GM18511 (cell line): Measurements from ENCODE around the gene GCSAML.
"Not testable (repeated sequence)": the region's sequence is repeated elsewhere in the genome, so short reads cannot be mapped to it uniquely, and the experiment has no call there.

Experiments
- ATAC-seq: cut with Tn5 transposase; IDR thresholded peaks from one replicate; pipeline ENCODE4 v1.9.1; 2021; ENCODE audit warnings: mild to moderate bottlenecking, moderate library complexity; ENCODE audit not compliant: unreplicated experiment

Gene GCSAML

GRCh38 chr1:247548769-247549182 lies at the start of gene GCSAML:
Gene GCSAML, plus strand, starts transcription at chr1:247549134. Its CDS starts 58 bp downstream, at chr1:247549192.
- ATAC-seq, result no peak

GRCh38 chr1:247500865-247501264 lies 48.1 kb upstream of the GCSAML start:
- ATAC-seq, result no peak

- no peak for ATAC-seq
These were observed 42.1 kb upstream of the GCSAML start for GRCh38 chr1:247506831-247507230.

- no peak for ATAC-seq
These were observed 30.9 kb upstream of the GCSAML start for GRCh38 chr1:247517795-247518612.

- ATAC-seq, result no peak
These were observed 30.4 kb upstream of the GCSAML start for GRCh38 chr1:247518613-247518891.

- ATAC-seq, result not testable (repeated sequence)
These were observed 27.0 kb upstream of the GCSAML start for GRCh38 chr1:247521886-247522285.

GRCh38 chr1:247528812-247529474 lies 20.0 kb upstream of the GCSAML start:
- ATAC-seq, result no peak

- no peak for ATAC-seq
These were observed 19.1 kb upstream of the GCSAML start for GRCh38 chr1:247529771-247530355.

- no peak for ATAC-seq
These were observed 18.1 kb upstream of the GCSAML start for GRCh38 chr1:247530785-247531184.

GRCh38 chr1:247531937-247532336 lies 17.0 kb upstream of the GCSAML start:
- no peak for ATAC-seq

- no peak for ATAC-seq
These were observed 13.5 kb upstream of the GCSAML start for GRCh38 chr1:247535402-247535801.

GRCh38 chr1:247536340-247536739 lies 12.6 kb upstream of the GCSAML start, which contains the start of gene OR2C3:
Gene OR2C3, minus strand, starts transcription at chr1:247536440. Its CDS starts 3,929 bp downstream, at chr1:247532511.
- no peak for ATAC-seq

- ATAC-seq, result no peak
These were observed 10.4 kb upstream of the GCSAML start for GRCh38 chr1:247538561-247538960.

- ATAC-seq, result no peak
These were observed 9.7 kb upstream of the GCSAML start for GRCh38 chr1:247539215-247539614.

- ATAC-seq, result no peak
These were observed 8.4 kb upstream of the GCSAML start for GRCh38 chr1:247540581-247540980.

- ATAC-seq, result no peak
These were observed 6.1 kb upstream of the GCSAML start for GRCh38 chr1:247542811-247543210.

- no peak for ATAC-seq
These were observed 842 bp upstream of the GCSAML start for GRCh38 chr1:247548092-247548491.

GRCh38 chr1:247551721-247552120 lies 2.8 kb downstream of the GCSAML start:
- no peak for ATAC-seq

- no peak for ATAC-seq
These were observed 3.3 kb downstream of the GCSAML start for GRCh38 chr1:247552231-247552630.

GRCh38 chr1:247557926-247558674 lies 9.2 kb downstream of the GCSAML start:
- ATAC-seq, result no peak

GRCh38 chr1:247561711-247562110 lies 12.8 kb downstream of the GCSAML start:
- no peak for ATAC-seq
